Hepatocyte (in vitro differentiated cells): ENCODE data around the gene ANXA2. TPM values are rescaled to one million over a fixed set of nuclear protein-coding genes. Genes with fewer than 3 reads are reported as not detected.

Experiments used
- DNase-seq: peaks from one replicate; pipeline ENCODE4 v3.0.0-alpha.2; 2016; ENCODE audit warnings: low spot score
- H2AFZ ChIP-seq: fragments of 200-600 bp; sonication (generic); 2 replicates; pipeline ENCODE4 v1.6.0; 2016; ENCODE audit warnings: antibody characterized with exemption, mild to moderate bottlenecking
- H3K27ac ChIP-seq: fragments of 200-600 bp; sonication (generic); 2 replicates; pipeline ENCODE4 v1.5.1; 2016; ENCODE audit warnings: mild to moderate bottlenecking
- H3K27me3 ChIP-seq: fragments of 200-600 bp; sonication (generic); 2 replicates; pipeline ENCODE4 v1.6.1; 2016
- H3K36me3 ChIP-seq: fragments of 200-600 bp; sonication (generic); replicated peaks from 2 replicates; pipeline ENCODE4 v1.5.1; 2016; ENCODE audit warnings: low read depth; ENCODE audit not compliant: insufficient read depth
- H3K4me1 ChIP-seq: fragments of 200-600 bp; sonication (generic); 2 replicates; pipeline ENCODE4 v1.5.1; 2016; ENCODE audit warnings: mild to moderate bottlenecking, moderate library complexity; ENCODE audit not compliant: insufficient read depth
- H3K4me2 ChIP-seq: fragments of 200-600 bp; sonication (generic); 2 replicates; pipeline ENCODE4 v1.6.0; 2016
- H3K4me3 ChIP-seq: fragments of 200-600 bp; sonication (generic); 2 replicates; pipeline ENCODE4 v1.5.1; 2016; ENCODE audit warnings: mild to moderate bottlenecking
- H3K79me2 ChIP-seq: fragments of 200-600 bp; sonication (generic); 2 replicates; pipeline ENCODE4 v1.6.0; 2017; ENCODE audit warnings: mild to moderate bottlenecking
- H3K9me2 ChIP-seq: fragments of 200-600 bp; sonication (generic); replicated peaks from 2 replicates; pipeline ENCODE4 v1.6.0; 2017; ENCODE audit warnings: mild to moderate bottlenecking; ENCODE audit not compliant: insufficient read depth
- H3K9me3 ChIP-seq: fragments of 200-600 bp; sonication (generic); 2 replicates; pipeline ENCODE4 v1.5.1; 2016; ENCODE audit warnings: low read depth, mild to moderate bottlenecking
- H4K20me1 ChIP-seq: fragments of 200-600 bp; sonication (generic); 2 replicates; pipeline ENCODE4 v1.6.0; 2016; ENCODE audit warnings: mild to moderate bottlenecking; ENCODE audit not compliant: insufficient read depth, poor library complexity, severe bottlenecking
- CTCF ChIP-seq: fragments of 200-600 bp; sonication (generic); IDR thresholded peaks from 2 replicates; pipeline ENCODE4 v1.5.1; 2016; ENCODE audit warnings: antibody characterized with exemption, mild to moderate bottlenecking; ENCODE audit not compliant: poor library complexity
- EZH2 ChIP-seq: fragments of 200-600 bp; sonication (generic); IDR thresholded peaks from 2 replicates; pipeline ENCODE4 v1.6.1; 2016; ENCODE audit warnings: antibody characterized with exemption, mild to moderate bottlenecking, borderline replicate concordance
- EZH2phosphoT487 ChIP-seq: fragments of 200-600 bp; sonication (generic); IDR thresholded peaks from one replicate; pipeline ENCODE4 v1.6.1; 2018; ENCODE audit warnings: antibody characterized with exemption, mild to moderate bottlenecking, low read depth, moderate library complexity; ENCODE audit not compliant: unreplicated experiment, severe bottlenecking
- WGBS: methylation state at CpG from one replicate; pipeline ENCODE4 v1.1.6; 2016; ENCODE audit warnings: low lambda C conversion rate; ENCODE audit errors: missing lambda C conversion rate; 5-methylcytosine and 5-hydroxymethylcytosine counted together
- polyA plus RNA-seq: library from polyadenylated mRNA; unstranded; fragments of >200 nt; fragmentation: Nextera tagmentation; extraction: Ambion mirVana; gene quantifications from 2 replicates; pipeline ENCODE4 v1.2.1, GENCODE V29; 2016
- total RNA-seq: library from RNA; depleted of rRNA; stranded (reverse); fragments of >200 nt; gene quantifications from 2 replicates; pipeline ENCODE4 v1.2.3, GENCODE V29; 2014

Gene ANXA2
- total and polyA plus RNA-seq, 2 experiments from 2014 or later, result 1,220 to 1,699 TPM

- H3K9me2 ChIP-seq, result no peaks in the 10 kb centered on the region
- no peak for DNase-seq
- H2AFZ ChIP-seq, result peak overlapping the region; percentile 60
- H3K27me3 ChIP-seq, result no peaks in the 10 kb centered on the region
- H3K27ac ChIP-seq, result peak overlapping the region; percentile 100
- 39% methylated on average over 21 of the region's 21 CpGs for WGBS
- no peak for TF ChIP-seq EZH2
- TF ChIP-seq CTCF, result no peak
- TF ChIP-seq EZH2phosphoT487, result no peak
- peaks cover 61% of the 10 kb centered on the region for H3K4me1 ChIP-seq
- no peaks in the 10 kb centered on the region for H3K36me3 ChIP-seq
- H4K20me1 ChIP-seq, result peaks cover 12% of the 10 kb centered on the region
- peak overlapping the region; percentile 93 for H3K4me2 ChIP-seq
- no peaks in the 10 kb centered on the region for H3K9me3 ChIP-seq
- H3K4me3 ChIP-seq, result no peak overlapping the region
- peaks cover 33% of the 10 kb centered on the region for H3K79me2 ChIP-seq
Measured at GRCh38 chr15:60399246-60399915, 1.6 kb upstream of the ANXA2 start.

GRCh38 chr15:60396958-60397771 lies 621 bp downstream of the ANXA2 start:
- WGBS, result 3% methylated on average over 22 of the region's 37 CpGs
- peaks cover 67% of the 10 kb centered on the region for H3K4me1 ChIP-seq
- no peaks in the 10 kb centered on the region for H3K9me3 ChIP-seq
- H3K27ac ChIP-seq, result peak overlapping the region; percentile 100
- H2AFZ ChIP-seq, result peak overlapping the region; percentile 35
- peak; percentile 88 for DNase-seq
- H4K20me1 ChIP-seq, result peaks cover 18% of the 10 kb centered on the region
- H3K27me3 ChIP-seq, result no peaks in the 10 kb centered on the region
- H3K4me3 ChIP-seq, result peak overlapping the region; percentile 94
- no peaks in the 10 kb centered on the region for H3K9me2 ChIP-seq
- no peak for TF ChIP-seq EZH2phosphoT487
- no peak for TF ChIP-seq EZH2
- TF ChIP-seq CTCF, result no peak
- H3K36me3 ChIP-seq, result no peaks in the 10 kb centered on the region
- peaks cover 49% of the 10 kb centered on the region for H3K79me2 ChIP-seq
- H3K4me2 ChIP-seq, result peak overlapping the region; percentile 93

GRCh38 chr15:60396560-60396957 lies 1.2 kb downstream of the ANXA2 start:
- H4K20me1 ChIP-seq, result peaks cover 18% of the 10 kb centered on the region
- H3K4me3 ChIP-seq, result peak overlapping the region; percentile 94

More at GRCh38 chr15:60396560-60396957, 1.2 kb downstream of the ANXA2 start:
- H3K27me3 ChIP-seq, result no peaks in the 10 kb centered on the region
- H3K27ac ChIP-seq, result peak overlapping the region; percentile 100
- H3K9me3 ChIP-seq, result no peaks in the 10 kb centered on the region
- peaks cover 55% of the 10 kb centered on the region for H3K79me2 ChIP-seq
- H3K36me3 ChIP-seq, result no peaks in the 10 kb centered on the region
- no peak overlapping the region for H2AFZ ChIP-seq
- no peak for DNase-seq
- no peaks in the 10 kb centered on the region for H3K9me2 ChIP-seq
- H3K4me1 ChIP-seq, result peaks cover 69% of the 10 kb centered on the region
- TF ChIP-seq EZH2phosphoT487 (no peak), CTCF (no peak), EZH2 (no peak)
- WGBS, result 37% methylated on average over 5 of the region's 5 CpGs
- H3K4me2 ChIP-seq, result peak overlapping the region; percentile 93
